MCF 10A (cell line): Measurements from ENCODE around the gene ZBTB38. TPM values are rescaled to one million over a fixed set of nuclear protein-coding genes. Genes with fewer than 3 reads are reported as not detected.

Experiments used
- BruUV-seq: library from RNA; stranded (reverse); fragments of 400-500 nt; replicated peaks from 2 replicates; lab custom pipeline; 2021; lab: Mats Ljungman, UMichigan
- CTCF ChIA-PET: fragments of 300-600 bp; sonication (Branson Sonifier 250); formaldehyde crosslinking; extraction: SDS; loops from one replicate; lab custom pipeline; 2021; ENCODE audit warnings: antibody characterized with exemption, inconsistent platforms; lab: Yijun Ruan, JAX
- POLR2A ChIA-PET: fragments of 300-600, 350-650 bp; sonication (Branson Sonifier 250); formaldehyde crosslinking; extraction: SDS; loops from one replicate; lab custom pipeline; 2020; ENCODE audit warnings: antibody characterized with exemption, inconsistent platforms; lab: Yijun Ruan, JAX
- DNase-seq: peaks from one replicate; pipeline ENCODE4 v3.0.0-alpha.2; 2018; ENCODE audit not compliant: unreplicated experiment
- H3K27ac Mint-ChIP-seq: one replicate; pipeline ENCODE4 v1.8.0; 2022; ENCODE audit warnings: mild to moderate bottlenecking, low read depth, mixed read lengths; ENCODE audit not compliant: unreplicated experiment
- H3K27me3 Mint-ChIP-seq: one replicate; pipeline ENCODE4 v1.8.0; 2022; ENCODE audit warnings: mixed read lengths; ENCODE audit not compliant: insufficient read depth, unreplicated experiment
- H3K36me3 Mint-ChIP-seq: one replicate; pipeline ENCODE4 v1.8.0; 2022; ENCODE audit warnings: mild to moderate bottlenecking, moderate library complexity, mixed read lengths; ENCODE audit not compliant: insufficient read depth, unreplicated experiment
- H3K4me1 Mint-ChIP-seq: one replicate; pipeline ENCODE4 v1.8.0; 2022; ENCODE audit warnings: mixed read lengths; ENCODE audit not compliant: insufficient read depth, unreplicated experiment
- H3K4me3 Mint-ChIP-seq: one replicate; pipeline ENCODE4 v1.8.0; 2022; ENCODE audit warnings: mild to moderate bottlenecking, moderate library complexity, mixed read lengths; ENCODE audit not compliant: unreplicated experiment
- H3K9me3 Mint-ChIP-seq: one replicate; pipeline ENCODE4 v1.8.0; 2022; ENCODE audit warnings: mixed read lengths; ENCODE audit not compliant: unreplicated experiment
- CTCF ChIP-seq: fragments of 200-600 bp; IDR thresholded peaks from one replicate; pipeline ENCODE4 v1.8.0; 2022; ENCODE audit warnings: antibody characterized with exemption, mild to moderate bottlenecking; ENCODE audit not compliant: unreplicated experiment
- intact Hi-C: fragments of 100-400 bp; cut with micrococcal nuclease; formaldehyde crosslinking; loops from 2 replicates; pipeline ENCODE4 v1.14.1; 2022
- total RNA-seq: library from RNA; stranded (reverse); gene quantifications from 2 replicates; pipeline ENCODE4 v1.2.3, GENCODE V29; 2022

ZBTB38 gene
- total RNA-seq, 1 experiment from 2014 or later = 168 TPM

GRCh38 chr3:141353652-141354495, 14.4 kb upstream of the ZBTB38 start:
- H3K27ac Mint-ChIP-seq = no peak overlapping the region
- intact Hi-C loops = no loop called here
- H3K4me3 Mint-ChIP-seq = no peak overlapping the region
- H3K4me1 Mint-ChIP-seq = no peaks in the 10 kb centered on the region
- H3K9me3 Mint-ChIP-seq = no peaks in the 10 kb centered on the region
- no peak for TF ChIP-seq CTCF
- CTCF ChIA-PET = interaction anchor here (0.6 to 1.8 kb wide), 8 partner anchors 41 to 439 kb away, joined by 3 to 7 read pairs (median 6); no protein-coding TSS in a partner anchor
- no peak for DNase-seq
- no peaks in the 10 kb centered on the region for H3K36me3 Mint-ChIP-seq
- POLR2A ChIA-PET = interaction anchor here (0.9 to 1.2 kb wide), 4 partner anchors 58 to 101 kb away, joined by 3 to 4 read pairs (median 4); no protein-coding TSS in a partner anchor
- no peaks in the 10 kb centered on the region for H3K27me3 Mint-ChIP-seq
- no TSS peak for BruUV-seq

GRCh38 chr3:141354517-141354916, 13.8 kb upstream of the ZBTB38 start:
- ChIA-PET POLR2A (interaction anchor here (0.9 to 1.2 kb wide), 2 partner anchors 58 to 101 kb away, joined by 3 read pairs; no protein-coding TSS in a partner anchor), CTCF (interaction anchor here (0.6 to 1.8 kb wide), 7 partner anchors 22 to 439 kb away, joined by 3 to 7 read pairs (median 5); no protein-coding TSS in a partner anchor)

GRCh38 chr3:141355242-141355641, 13.1 kb upstream of the ZBTB38 start:
- Mint-ChIP-seq H3K4me1 (no peaks in the 10 kb centered on the region), H3K36me3 (peaks cover 7% of the 10 kb centered on the region), H3K4me3 (no peak overlapping the region), H3K27me3 (no peaks in the 10 kb centered on the region), H3K27ac (no peak overlapping the region), H3K9me3 (no peaks in the 10 kb centered on the region)
- ChIA-PET CTCF (interaction anchor here (0.6 to 1.8 kb wide), 4 partner anchors 23 to 100 kb away, joined by 3 to 5 read pairs (median 4); no protein-coding TSS in a partner anchor), POLR2A (no interaction called here)
- no peak for TF ChIP-seq CTCF
- no TSS peak for BruUV-seq
- DNase-seq = no peak
- intact Hi-C loops = no loop called here

More at GRCh38 chr3:141354517-141354916, 13.8 kb upstream of the ZBTB38 start:
- intact Hi-C loops = no loop called here
- DNase-seq = no peak
- Mint-ChIP-seq H3K27ac (no peak overlapping the region), H3K4me1 (no peaks in the 10 kb centered on the region), H3K36me3 (peaks cover 6% of the 10 kb centered on the region), H3K9me3 (no peaks in the 10 kb centered on the region), H3K27me3 (no peaks in the 10 kb centered on the region), H3K4me3 (no peak overlapping the region)
- no peak for TF ChIP-seq CTCF
- no TSS peak for BruUV-seq

- Mint-ChIP-seq H3K9me3 (no peaks in the 10 kb centered on the region), H3K4me3 (no peak overlapping the region), H3K36me3 (peaks cover 7% of the 10 kb centered on the region), H3K27me3 (no peaks in the 10 kb centered on the region), H3K27ac (no peak overlapping the region), H3K4me1 (peaks cover 5% of the 10 kb centered on the region)
- ChIA-PET CTCF (interaction anchor here (0.7 to 1.2 kb wide), 3 partner anchors 10 to 99 kb away, joined by 3 to 5 read pairs (median 3); no protein-coding TSS in a partner anchor), POLR2A (no interaction called here)
- BruUV-seq = no TSS peak
- no peak for DNase-seq
- intact Hi-C loops = no loop called here
- TF ChIP-seq CTCF = no peak
These were observed 12.3 kb upstream of the ZBTB38 start for GRCh38 chr3:141356046-141356445.
